Measurements from ENCODE around the gene TNIP1.
A peak's percentile ranks its signal among the peaks of the same experiment; 100 is the strongest.

TNIP1 gene

GRCh38 chr5:151082282-151082902 lies 1.6 kb upstream of the TNIP1 start:
- DNase-seq, result no peak

- DNase-seq, result peak in 1 of 2 donors; percentile 25
Observed at GRCh38 chr5:151081431-151082281, 822 bp upstream of the TNIP1 start.

- DNase-seq, result no peak
Observed at GRCh38 chr5:151079838-151080612, 809 bp downstream of the TNIP1 start.

- peak in 1 of 2 donors; percentile 55 for DNase-seq
Observed at GRCh38 chr5:151078490-151079262, 2.2 kb downstream of the TNIP1 start.

GRCh38 chr5:151077967-151078366 lies 2.9 kb downstream of the TNIP1 start:
- no peak for DNase-seq

GRCh38 chr5:151077419-151077818 lies 3.4 kb downstream of the TNIP1 start:
- no peak for DNase-seq

GRCh38 chr5:151076616-151077015 lies 4.2 kb downstream of the TNIP1 start:
- no peak for DNase-seq

- DNase-seq, result no peak
Observed at GRCh38 chr5:151075698-151076331, 5.0 kb downstream of the TNIP1 start.

GRCh38 chr5:151074557-151074956 lies 6.3 kb downstream of the TNIP1 start:
- no peak for DNase-seq

- no peak for DNase-seq
Observed at GRCh38 chr5:151073280-151073679, 7.6 kb downstream of the TNIP1 start.

GRCh38 chr5:151072630-151073025 lies 8.2 kb downstream of the TNIP1 start:
- no peak for DNase-seq

- DNase-seq, result no peak
Observed at GRCh38 chr5:151071848-151072629, 8.8 kb downstream of the TNIP1 start.

GRCh38 chr5:151071021-151071420 lies 9.8 kb downstream of the TNIP1 start:
- DNase-seq, result no peak

GRCh38 chr5:151070449-151070848 lies 10.4 kb downstream of the TNIP1 start:
- DNase-seq, result no peak

GRCh38 chr5:151068433-151069197 lies 12.2 kb downstream of the TNIP1 start:
- DNase-seq, result no peak

GRCh38 chr5:151067632-151068432 lies 13.0 kb downstream of the TNIP1 start:
- no peak for DNase-seq

- no peak for DNase-seq
Observed at GRCh38 chr5:151066920-151067319, 13.9 kb downstream of the TNIP1 start.

GRCh38 chr5:151065609-151066008 lies 15.2 kb downstream of the TNIP1 start:
- DNase-seq, result no peak

- DNase-seq, result no peak
Observed at GRCh38 chr5:151064916-151065499, 15.8 kb downstream of the TNIP1 start.

Data from bone marrow (tissue), 2 donors.